Cardiac fibroblast (primary cell): ENCODE results near the gene PTPN13.

Experiments
- DNase-seq, 2 donors: peaks; one replicate each; pipeline versions ENCODE4 v3.0.0 to v3.0.0-alpha.2; 2010; ENCODE audit warnings: low read depth in 2 of 2
- H3K4me3 ChIP-seq, 2 donors: replicated peaks in 1 of 2; 1 replicate in 1 of 2; 2 replicates in 1 of 2; pipeline ENCODE4 v1.5.1; 2011; ENCODE audit warnings: low read depth in 2 of 2, low read length in 2 of 2, mild to moderate bottlenecking in 2 of 2, moderate library complexity in 1 of 2
- CTCF ChIP-seq: IDR thresholded peaks from one replicate; pipeline ENCODE4 v1.5.1; 2011; ENCODE audit warnings: low read depth, mild to moderate bottlenecking, low read length, inconsistent platforms

PTPN13 gene

GRCh38 chr4:86664959-86665358, 70.8 kb downstream of the PTPN13 start:
- no peak for TF ChIP-seq CTCF
- peak; percentile 75 to 77 for DNase-seq
- H3K4me3 ChIP-seq, result no peak overlapping the region

DNA sequence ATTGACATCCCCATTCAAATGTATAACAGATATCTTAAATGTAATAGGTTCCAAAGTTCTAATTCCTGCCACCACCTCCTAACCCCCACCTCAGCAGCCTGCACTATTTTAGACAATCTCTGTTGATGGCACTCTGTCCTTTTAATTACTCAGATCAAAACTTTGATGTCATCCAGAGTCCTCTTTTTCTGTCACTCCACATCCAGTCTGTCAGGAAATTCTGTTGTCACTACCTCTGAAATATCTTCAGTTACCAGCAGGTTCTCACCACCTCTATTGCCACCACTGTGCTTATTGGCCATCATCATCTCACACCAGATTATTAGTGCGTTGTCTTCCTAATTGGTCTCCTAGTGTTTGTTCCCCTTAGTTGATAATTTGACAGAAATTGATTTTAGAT, 76.2 kb downstream of the PTPN13 start:
- no peak for TF ChIP-seq CTCF
- no peak for DNase-seq
- H3K4me3 ChIP-seq, result no peak overlapping the region

- H3K4me3 ChIP-seq, result no peak overlapping the region
- DNase-seq, result peak; percentile 68 to 89
Observed at GRCh38 chr4:86670756-86671155, 76.6 kb downstream of the PTPN13 start.

DNA sequence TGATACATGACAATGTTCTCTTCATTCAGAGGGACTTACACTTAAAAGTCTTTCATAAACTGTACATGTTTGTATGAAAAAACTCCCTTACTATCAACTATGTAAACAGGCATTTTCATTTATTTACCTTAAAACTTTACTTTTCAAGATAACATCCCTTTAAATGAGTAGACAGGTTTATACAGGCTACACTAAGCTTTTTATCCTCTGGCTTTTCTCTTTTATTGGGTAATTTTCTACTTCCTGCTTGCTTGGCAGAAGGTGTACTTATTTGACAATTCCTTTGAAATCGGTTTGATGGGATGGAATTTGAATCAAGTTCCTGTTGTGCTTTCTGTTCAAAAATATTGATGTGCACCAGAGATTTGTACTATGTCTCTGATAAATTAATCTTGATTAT, 81.4 kb downstream of the PTPN13 start:
- H3K4me3 ChIP-seq, result no peak overlapping the region
- TF ChIP-seq CTCF, result no peak
- DNase-seq, result no peak

More at GRCh38 chr4:86670756-86671155, 76.6 kb downstream of the PTPN13 start:
- TF ChIP-seq CTCF, result no peak

- no peak for DNase-seq
- TF ChIP-seq CTCF, result no peak
Observed at GRCh38 chr4:86678796-86679195, 84.7 kb downstream of the PTPN13 start.

DNA sequence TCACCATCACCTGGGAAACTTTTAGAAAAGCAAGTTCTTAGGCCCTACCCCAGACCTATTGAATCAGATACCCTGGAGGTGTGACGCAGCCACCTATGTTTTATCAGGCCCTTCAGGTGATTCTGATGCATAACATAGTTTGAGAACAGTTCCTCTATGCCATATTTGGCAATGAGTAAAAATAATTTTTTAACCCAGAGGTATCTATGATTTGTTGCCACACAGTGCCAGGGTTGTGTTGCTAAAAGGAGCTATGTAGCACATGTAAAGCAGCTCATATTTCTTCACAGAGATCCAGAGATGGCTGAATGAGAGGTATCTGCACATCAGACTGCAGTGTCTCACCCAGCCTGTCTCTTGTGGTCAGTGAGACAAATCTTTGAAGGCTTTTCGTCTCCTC, 85.3 kb downstream of the PTPN13 start:
- TF ChIP-seq CTCF, result no peak
- H3K4me3 ChIP-seq, result no peak overlapping the region
- DNase-seq, result no peak

More at GRCh38 chr4:86678796-86679195, 84.7 kb downstream of the PTPN13 start:
- no peak overlapping the region for H3K4me3 ChIP-seq

GRCh38 chr4:86683167-86683566, 89.1 kb downstream of the PTPN13 start:
- DNase-seq, result no peak
- H3K4me3 ChIP-seq, result no peak overlapping the region
- no peak for TF ChIP-seq CTCF
